Epithelial cell of esophagus (primary cell): ENCODE results near the gene GBP5.
"Not testable (repeated sequence)": the region's sequence is repeated elsewhere in the genome, so short reads cannot be mapped to it uniquely, and the experiment has no call there.

Experiments
- DNase-seq: peaks from one replicate; pipeline ENCODE4 v3.0.0; 2010; ENCODE audit warnings: low read depth
- H3K4me3 ChIP-seq: 2 replicates; pipeline ENCODE4 v1.5.1; 2011; ENCODE audit warnings: mild to moderate bottlenecking, low read length, control low read depth
- TF ChIP-seq, protein P1 (sequence below): IDR thresholded peaks from 2 replicates; pipeline ENCODE4 v1.5.1; 2011; ENCODE audit warnings: low read depth, mild to moderate bottlenecking, low read length, control low read depth, inconsistent platforms; ENCODE audit not compliant: insufficient read depth; ENCODE audit errors: missing control alignments

GBP5 gene

DNA sequence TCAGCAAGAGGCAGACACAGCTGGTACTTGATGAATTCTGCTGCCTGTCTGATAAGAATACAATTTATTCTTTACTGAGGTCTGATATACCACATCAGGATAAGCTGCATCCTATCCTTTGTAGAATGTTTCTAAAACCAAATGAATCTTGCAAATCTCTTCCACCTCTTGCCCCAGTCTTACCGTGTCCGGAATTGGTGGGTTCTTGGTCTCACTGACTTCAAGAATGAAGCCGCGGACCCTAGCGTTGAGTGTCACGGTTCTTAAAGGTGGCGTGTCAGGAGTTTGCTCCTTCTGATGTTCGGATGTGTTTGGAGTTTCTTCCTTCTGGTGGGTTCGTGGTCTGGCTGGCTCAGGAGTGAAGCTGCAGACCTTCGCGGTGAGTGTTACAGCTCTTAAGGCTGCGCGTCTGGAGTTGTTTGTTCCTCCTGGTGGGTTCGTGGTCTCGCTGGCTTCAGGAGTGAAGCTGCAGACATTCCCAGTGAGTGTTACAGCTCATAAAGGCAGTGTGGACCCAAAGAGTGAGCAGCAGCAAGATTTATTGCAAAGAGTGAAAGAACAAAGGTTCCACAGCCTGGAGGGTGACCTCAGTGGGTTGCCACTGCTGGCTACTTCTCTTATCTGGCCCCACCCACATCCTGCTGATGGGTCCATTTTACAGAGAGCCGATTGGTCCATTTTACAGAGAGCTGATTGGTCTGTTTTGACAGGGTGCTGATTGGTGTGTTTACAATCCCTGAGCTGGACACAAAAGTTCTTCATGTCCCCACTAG, at the start of gene GBP5:
TSS of gene GBP5 (minus strand) at position 592 of the 773 bp plus-strand sequence. CDS start 3,305 bp downstream, outside the sequence.
- not testable (repeated sequence) for DNase-seq, H3K4me3 ChIP-seq

- DNase-seq = no peak
- no peak overlapping the region for H3K4me3 ChIP-seq
- TF ChIP-seq, protein P1, sequence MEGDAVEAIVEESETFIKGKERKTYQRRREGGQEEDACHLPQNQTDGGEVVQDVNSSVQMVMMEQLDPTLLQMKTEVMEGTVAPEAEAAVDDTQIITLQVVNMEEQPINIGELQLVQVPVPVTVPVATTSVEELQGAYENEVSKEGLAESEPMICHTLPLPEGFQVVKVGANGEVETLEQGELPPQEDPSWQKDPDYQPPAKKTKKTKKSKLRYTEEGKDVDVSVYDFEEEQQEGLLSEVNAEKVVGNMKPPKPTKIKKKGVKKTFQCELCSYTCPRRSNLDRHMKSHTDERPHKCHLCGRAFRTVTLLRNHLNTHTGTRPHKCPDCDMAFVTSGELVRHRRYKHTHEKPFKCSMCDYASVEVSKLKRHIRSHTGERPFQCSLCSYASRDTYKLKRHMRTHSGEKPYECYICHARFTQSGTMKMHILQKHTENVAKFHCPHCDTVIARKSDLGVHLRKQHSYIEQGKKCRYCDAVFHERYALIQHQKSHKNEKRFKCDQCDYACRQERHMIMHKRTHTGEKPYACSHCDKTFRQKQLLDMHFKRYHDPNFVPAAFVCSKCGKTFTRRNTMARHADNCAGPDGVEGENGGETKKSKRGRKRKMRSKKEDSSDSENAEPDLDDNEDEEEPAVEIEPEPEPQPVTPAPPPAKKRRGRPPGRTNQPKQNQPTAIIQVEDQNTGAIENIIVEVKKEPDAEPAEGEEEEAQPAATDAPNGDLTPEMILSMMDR = no peak
These were observed 49.7 kb upstream of the GBP5 start for GRCh38 chr1:89322402-89322801.

DNA sequence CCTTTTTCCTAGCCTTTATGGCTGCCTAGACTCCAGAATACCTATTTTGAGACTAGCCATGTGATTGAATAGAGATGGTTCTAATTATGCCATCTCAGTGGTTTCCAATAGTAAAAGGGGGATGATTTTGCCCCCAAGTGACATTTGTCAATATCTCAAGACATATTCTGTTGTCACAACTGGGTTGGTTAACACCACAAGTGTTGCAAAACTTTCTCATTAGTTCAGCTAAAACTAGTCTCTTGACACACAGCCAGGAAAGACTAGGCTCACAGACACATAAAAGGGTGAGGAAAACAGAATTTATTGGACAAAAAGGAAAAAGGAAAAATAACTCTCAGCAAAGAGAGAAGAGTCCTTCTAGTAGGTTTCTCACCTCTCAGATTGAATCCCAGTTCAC, 39.9 kb upstream of the GBP5 start:
- no peak overlapping the region for H3K4me3 ChIP-seq
- DNase-seq = no peak
- TF ChIP-seq, protein P1 = no peak

GRCh38 chr1:89311757-89312156, 39.1 kb upstream of the GBP5 start:
- H3K4me3 ChIP-seq = no peak overlapping the region
- peak; percentile 42 for DNase-seq

DNA sequence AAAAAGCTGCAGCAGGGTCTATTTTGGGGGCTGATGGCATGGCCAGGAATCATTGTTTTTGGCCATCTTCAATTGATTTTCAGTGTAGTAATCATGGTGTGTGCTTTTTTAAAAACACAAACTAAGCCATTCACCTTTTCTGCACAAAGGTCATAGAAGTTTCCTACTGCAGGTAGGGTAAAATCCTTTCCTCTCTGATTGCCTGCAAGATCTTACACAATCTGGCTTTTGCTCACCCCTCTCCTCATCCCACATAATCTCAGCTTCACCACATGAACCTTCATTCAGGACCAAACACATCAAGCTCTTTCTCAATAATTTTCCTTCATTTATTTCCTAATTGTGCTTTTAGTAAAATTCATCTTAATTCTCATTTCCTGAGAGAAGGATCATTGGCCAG, 38.3 kb upstream of the GBP5 start:
- TF ChIP-seq, protein P1 = no peak
- H3K4me3 ChIP-seq = no peak overlapping the region
- no peak for DNase-seq

More at GRCh38 chr1:89311757-89312156, 39.1 kb upstream of the GBP5 start:
- TF ChIP-seq, protein P1 = no peak

DNA sequence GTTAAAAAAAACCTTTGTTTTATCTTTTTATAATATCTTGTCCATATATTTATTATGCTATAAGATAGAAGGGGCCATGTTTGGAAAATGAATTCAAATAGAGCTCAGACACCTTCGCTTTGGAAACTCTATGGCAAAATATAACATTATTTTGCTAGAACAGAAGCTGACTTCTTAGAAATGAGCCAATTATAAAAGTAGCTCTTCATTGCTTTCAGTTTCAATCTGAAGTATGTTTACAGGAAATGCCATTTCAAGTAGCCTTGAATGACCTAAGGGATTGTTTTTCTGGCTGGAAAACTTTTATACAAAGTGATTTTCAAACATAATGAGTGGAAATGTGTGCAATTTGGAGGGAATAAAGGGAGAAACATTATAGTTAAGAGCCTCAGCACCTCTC, 37.8 kb upstream of the GBP5 start:
- H3K4me3 ChIP-seq = no peak overlapping the region
- TF ChIP-seq, protein P1 = no peak
- peak; percentile 12 for DNase-seq

DNA sequence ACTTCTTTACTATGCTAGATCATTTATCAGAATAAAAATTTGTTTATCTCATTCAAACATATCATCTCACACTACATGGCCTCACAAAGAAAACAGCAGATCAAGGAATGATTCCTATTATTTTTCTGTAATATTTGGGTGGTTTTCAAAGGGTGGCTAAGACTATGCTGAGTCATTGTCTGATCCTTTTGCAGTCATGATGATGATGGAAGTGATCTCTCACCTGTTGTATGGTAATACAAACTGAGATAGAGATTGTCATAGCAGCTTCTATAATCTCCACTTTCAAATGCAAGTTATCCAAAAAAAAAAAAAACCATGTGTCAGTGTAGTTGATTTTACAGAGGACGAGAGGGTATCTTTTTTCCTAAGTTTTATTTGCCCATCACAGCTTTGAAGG, 37.2 kb upstream of the GBP5 start:
- peak; percentile 12 for DNase-seq
- TF ChIP-seq, protein P1 = no peak
- H3K4me3 ChIP-seq = no peak overlapping the region
